HG03135 (cell line): ENCODE results near the gene SCO1.
A peak's percentile ranks its signal among the peaks of the same experiment; 100 is the strongest.
"Not testable (repeated sequence)": the region's sequence is repeated elsewhere in the genome, so short reads cannot be mapped to it uniquely, and the experiment has no call there.

ENCODE experiments used
- ATAC-seq: cut with Tn5 transposase; IDR thresholded peaks from one replicate; pipeline ENCODE4 v1.9.1; 2021; ENCODE audit warnings: mild to moderate bottlenecking, moderate library complexity; ENCODE audit not compliant: unreplicated experiment

Gene SCO1

GRCh38 chr17:10697092-10698081 is at the start of gene SCO1, which contains the start of gene ADPRM:
TSS of gene SCO1 (minus strand) at chr17:10697533. CDS start at chr17:10697507, 26 bp downstream.
TSS of gene ADPRM (plus strand) at chr17:10697594. CDS start at chr17:10704927, 7,333 bp downstream.
- ATAC-seq, result peak; percentile 92

- no peak for ATAC-seq
These were observed 47.9 kb upstream of the SCO1 start for GRCh38 chr17:10745231-10745630.

GRCh38 chr17:10744501-10745000 is 47.2 kb upstream of the SCO1 start:
- no peak for ATAC-seq

GRCh38 chr17:10743316-10744009 is 46.1 kb upstream of the SCO1 start:
- no peak for ATAC-seq

GRCh38 chr17:10742431-10742830 is 45.1 kb upstream of the SCO1 start:
- ATAC-seq, result no peak

GRCh38 chr17:10741416-10742135 is 44.2 kb upstream of the SCO1 start:
- ATAC-seq, result no peak

GRCh38 chr17:10739386-10739785 is 42.1 kb upstream of the SCO1 start:
- ATAC-seq, result no peak

GRCh38 chr17:10738521-10739258 is 41.4 kb upstream of the SCO1 start:
- no peak for ATAC-seq

- no peak for ATAC-seq
These were observed 40.4 kb upstream of the SCO1 start for GRCh38 chr17:10737736-10738135.

GRCh38 chr17:10737168-10737622 is 39.9 kb upstream of the SCO1 start:
- ATAC-seq, result no peak

- ATAC-seq, result no peak
These were observed 38.5 kb upstream of the SCO1 start for GRCh38 chr17:10735821-10736220.

GRCh38 chr17:10735251-10735650 is 37.9 kb upstream of the SCO1 start:
- ATAC-seq, result no peak

- ATAC-seq, result no peak
These were observed 36.3 kb upstream of the SCO1 start for GRCh38 chr17:10733666-10734065.

- ATAC-seq, result not testable (repeated sequence)
These were observed 34.8 kb upstream of the SCO1 start for GRCh38 chr17:10732121-10732520.

GRCh38 chr17:10731408-10731879 is 34.1 kb upstream of the SCO1 start:
- ATAC-seq, result no peak

GRCh38 chr17:10730247-10730646 is 32.9 kb upstream of the SCO1 start:
- ATAC-seq, result not testable (repeated sequence)

GRCh38 chr17:10729334-10730193 is 32.2 kb upstream of the SCO1 start, which contains the start of gene TMEM220:
TSS of gene TMEM220 (minus strand) at chr17:10730023. CDS start at chr17:10729851, 172 bp downstream.
- ATAC-seq, result peak; percentile 77

GRCh38 chr17:10728331-10728892 is 31.1 kb upstream of the SCO1 start:
- ATAC-seq, result no peak

- no peak for ATAC-seq
These were observed 29.9 kb upstream of the SCO1 start for GRCh38 chr17:10727192-10727591.
